Measurements from ENCODE around the gene ACTR1A.
"Not testable (repeated sequence)": the region's sequence is repeated elsewhere in the genome, so short reads cannot be mapped to it uniquely, and the experiment has no call there.

ACTR1A gene

GRCh38 chr10:102502337-102503151, at the start of gene ACTR1A:
TSS of gene ACTR1A (minus strand) at chr10:102502712. CDS start at chr10:102502647, 65 bp downstream.
- in situ Hi-C loops (cut with MboI; ENCODE audit: low sequenced_read_pairs) = no loop called here

- in situ Hi-C loops (cut with MboI; ENCODE audit: low sequenced_read_pairs) = no loop called here
Observed at GRCh38 chr10:102550636-102551210, 48.2 kb upstream of the ACTR1A start.

GRCh38 chr10:102549549-102549948, 47.0 kb upstream of the ACTR1A start:
- in situ Hi-C loops (cut with MboI; ENCODE audit: low sequenced_read_pairs) = no loop called here

GRCh38 chr10:102546606-102547320, 44.3 kb upstream of the ACTR1A start:
- in situ Hi-C loops (cut with MboI; ENCODE audit: low sequenced_read_pairs) = no loop called here

- in situ Hi-C loops (cut with MboI; ENCODE audit: low sequenced_read_pairs) = no loop called here
Observed at GRCh38 chr10:102545997-102546396, 43.5 kb upstream of the ACTR1A start.

- in situ Hi-C loops (cut with MboI; ENCODE audit: low sequenced_read_pairs) = no loop called here
Observed at GRCh38 chr10:102545265-102545871, 42.9 kb upstream of the ACTR1A start.

GRCh38 chr10:102542800-102543418, 40.4 kb upstream of the ACTR1A start:
- in situ Hi-C loops (cut with MboI; ENCODE audit: low sequenced_read_pairs) = no loop called here

- in situ Hi-C loops (cut with MboI; ENCODE audit: low sequenced_read_pairs) = no loop called here
Observed at GRCh38 chr10:102540023-102540422, 37.5 kb upstream of the ACTR1A start.

GRCh38 chr10:102538811-102539210, 36.3 kb upstream of the ACTR1A start:
- in situ Hi-C loops (cut with MboI; ENCODE audit: low sequenced_read_pairs) = no loop called here

- in situ Hi-C loops (cut with MboI; ENCODE audit: low sequenced_read_pairs) = no loop called here
Observed at GRCh38 chr10:102537948-102538347, 35.4 kb upstream of the ACTR1A start.

GRCh38 chr10:102537367-102537766, 34.9 kb upstream of the ACTR1A start:
- in situ Hi-C loops (cut with MboI; ENCODE audit: low sequenced_read_pairs) = no loop called here

- in situ Hi-C loops (cut with MboI; ENCODE audit: low sequenced_read_pairs) = no loop called here
Observed at GRCh38 chr10:102535481-102536147, 33.1 kb upstream of the ACTR1A start.

- in situ Hi-C loops (cut with MboI; ENCODE audit: low sequenced_read_pairs) = not testable (repeated sequence)
Observed at GRCh38 chr10:102534966-102535365, 32.5 kb upstream of the ACTR1A start.

GRCh38 chr10:102534333-102534732, 31.8 kb upstream of the ACTR1A start:
- in situ Hi-C loops (cut with MboI; ENCODE audit: low sequenced_read_pairs) = no loop called here

- in situ Hi-C loops (cut with MboI; ENCODE audit: low sequenced_read_pairs) = no loop called here
Observed at GRCh38 chr10:102527546-102527945, 25.0 kb upstream of the ACTR1A start.

GRCh38 chr10:102524746-102525145, 22.2 kb upstream of the ACTR1A start:
- in situ Hi-C loops (cut with MboI; ENCODE audit: low sequenced_read_pairs) = no loop called here

GRCh38 chr10:102523250-102524029, 20.9 kb upstream of the ACTR1A start:
- in situ Hi-C loops (cut with MboI; ENCODE audit: low sequenced_read_pairs) = no loop called here

- in situ Hi-C loops (cut with MboI; ENCODE audit: low sequenced_read_pairs) = no loop called here
Observed at GRCh38 chr10:102522874-102523249, 20.4 kb upstream of the ACTR1A start.

- in situ Hi-C loops (cut with MboI; ENCODE audit: low sequenced_read_pairs) = no loop called here
Observed at GRCh38 chr10:102519246-102519825, 16.8 kb upstream of the ACTR1A start.
